ENCODE results near the gene ZSCAN18.
"Not testable (repeated sequence)": the region's sequence is repeated elsewhere in the genome, so short reads cannot be mapped to it uniquely, and the experiment has no call there.

Gene ZSCAN18

GRCh38 chr19:58097781-58098681, at the start of gene ZSCAN18:
TSS of gene ZSCAN18 (minus strand) at chr19:58098231. CDS start at chr19:58090267, 7,964 bp downstream.
- peaks cover 0 to 40% (median 6%) of the 10 kb centered on the region in 3 donors for H3K9me3 ChIP-seq
- peaks cover 0 to 24% (median 16%) of the 10 kb centered on the region in 4 donors for H3K4me1 ChIP-seq
- DNase-seq = peak; percentile 97 to 98
- peaks cover 0 to 27% (median 18%) of the 10 kb centered on the region in 3 donors for H3K36me3 ChIP-seq
- no peak for TF ChIP-seq CTCF (IDR thresholded peaks at IDR 0.05)
- peak within 1 kb of the TSS; percentile 92 to 98 for H3K4me3 ChIP-seq
- intact Hi-C loops (cut with DNase I; ENCODE audit: low total_unique reads) = loop anchor here (5.0 kb wide), 2 partner anchors 36 to 96 kb away; partner anchors contain the start of gene ZNF606
- peak within 1 kb of the TSS; percentile 96 to 99 for H3K27ac ChIP-seq
- H3K27me3 ChIP-seq = no peaks in the 10 kb centered on the region

GRCh38 chr19:58147475-58147874, 49.4 kb upstream of the ZSCAN18 start:
- H3K4me3 ChIP-seq; DNase-seq; H3K27me3 ChIP-seq; intact Hi-C loops (cut with DNase I; ENCODE audit: low total_unique reads); H3K27ac ChIP-seq: not testable (repeated sequence)
- Histone ChIP-seq H3K9me3 (peaks cover 3 to 53% (median 35%) of the 10 kb centered on the region in 3 donors), H3K4me1 (peaks cover 0 to 36% (median 13%) of the 10 kb centered on the region in 4 donors), H3K36me3 (peaks cover 14 to 39% (median 32%) of the 10 kb centered on the region in 3 donors)

GRCh38 chr19:58145849-58146248, 47.8 kb upstream of the ZSCAN18 start:
- intact Hi-C loops (cut with DNase I; ENCODE audit: low total_unique reads) = no loop called here
- no peak overlapping the region for H3K4me3 ChIP-seq

GRCh38 chr19:58134244-58134643, 36.2 kb upstream of the ZSCAN18 start:
- H3K4me3 ChIP-seq = no peak overlapping the region
- peaks cover 29 to 100% (median 97%) of the 10 kb centered on the region in 3 donors for H3K9me3 ChIP-seq
- no peak for DNase-seq
- no peaks in the 10 kb centered on the region for H3K27me3 ChIP-seq
- no peaks in the 10 kb centered on the region for H3K4me1 ChIP-seq
- intact Hi-C loops (cut with DNase I; ENCODE audit: low total_unique reads) = no loop called here
- H3K36me3 ChIP-seq = peaks cover 100% of the 10 kb centered on the region in 3 donors
- H3K27ac ChIP-seq = no peak overlapping the region
- TF ChIP-seq CTCF (IDR thresholded peaks at IDR 0.05) = no peak

More at GRCh38 chr19:58145849-58146248, 47.8 kb upstream of the ZSCAN18 start:
- Histone ChIP-seq H3K27me3 (no peaks in the 10 kb centered on the region), H3K9me3 (peaks cover 3 to 69% (median 51%) of the 10 kb centered on the region in 3 donors), H3K27ac (no peak overlapping the region), H3K36me3 (peaks cover 30 to 55% (median 48%) of the 10 kb centered on the region in 3 donors), H3K4me1 (peaks cover 0 to 19% (median 9%) of the 10 kb centered on the region in 4 donors)
- TF ChIP-seq CTCF (IDR thresholded peaks at IDR 0.05) = no peak
- DNase-seq = no peak

- no peaks in the 10 kb centered on the region for H3K27me3 ChIP-seq
- no peak overlapping the region for H3K27ac ChIP-seq
- intact Hi-C loops (cut with DNase I; ENCODE audit: low total_unique reads) = no loop called here
- no peak overlapping the region for H3K4me3 ChIP-seq
- peaks cover 85 to 96% (median 86%) of the 10 kb centered on the region in 3 donors for H3K36me3 ChIP-seq
- TF ChIP-seq CTCF (IDR thresholded peaks at IDR 0.05) = no peak
- no peak for DNase-seq
- peaks cover 60 to 100% (median 100%) of the 10 kb centered on the region in 3 donors for H3K9me3 ChIP-seq
- no peaks in the 10 kb centered on the region for H3K4me1 ChIP-seq
Observed at GRCh38 chr19:58129284-58129683, 31.3 kb upstream of the ZSCAN18 start.

Data from tibial artery (tissue), 4 donors.